Stimulated activated CD4-positive, alpha-beta T cell treated with anti-CD3 and anti-CD28 coated beads, Interleukin-4, amount 100 ng/mL, for 1 hour (primary cell): ENCODE data around the gene CUBN.

Experiments used
- DNase-seq: peaks from one replicate; pipeline ENCODE4 v3.0.0-alpha.2; 2020

CUBN gene

GRCh38 chr10:16944402-16944801, 185.2 kb downstream of the CUBN start:
- DNase-seq = no peak

- DNase-seq = no peak
Observed at GRCh38 chr10:16943295-16944285, 186.0 kb downstream of the CUBN start.

- DNase-seq = no peak
Observed at GRCh38 chr10:16942381-16943078, 187.1 kb downstream of the CUBN start.

- no peak for DNase-seq
Observed at GRCh38 chr10:16941870-16942269, 187.7 kb downstream of the CUBN start.

GRCh38 chr10:16941067-16941466, 188.5 kb downstream of the CUBN start:
- DNase-seq = no peak

- DNase-seq = no peak
Observed at GRCh38 chr10:16938952-16939351, 190.7 kb downstream of the CUBN start.

GRCh38 chr10:16934461-16934860, 195.2 kb downstream of the CUBN start:
- no peak for DNase-seq

GRCh38 chr10:16933783-16934182, 195.8 kb downstream of the CUBN start:
- DNase-seq = no peak

GRCh38 chr10:16931930-16932329, 197.7 kb downstream of the CUBN start:
- DNase-seq = no peak

- no peak for DNase-seq
Observed at GRCh38 chr10:16930540-16930939, 199.1 kb downstream of the CUBN start.

- no peak for DNase-seq
Observed at GRCh38 chr10:16929069-16929468, 200.5 kb downstream of the CUBN start.

- no peak for DNase-seq
Observed at GRCh38 chr10:16927546-16927945, 202.1 kb downstream of the CUBN start.

- DNase-seq = no peak
Observed at GRCh38 chr10:16923726-16924125, 205.9 kb downstream of the CUBN start.

GRCh38 chr10:16923309-16923708, 206.3 kb downstream of the CUBN start:
- DNase-seq = no peak

GRCh38 chr10:16919121-16919982, 210.3 kb downstream of the CUBN start:
- DNase-seq = no peak

GRCh38 chr10:16916496-16916895, 213.1 kb downstream of the CUBN start:
- DNase-seq = no peak

GRCh38 chr10:16915300-16915699, 214.3 kb downstream of the CUBN start:
- DNase-seq = no peak

- DNase-seq = no peak
Observed at GRCh38 chr10:16913266-16913665, 216.3 kb downstream of the CUBN start.

GRCh38 chr10:16910793-16911164, 218.8 kb downstream of the CUBN start:
- DNase-seq = no peak

- DNase-seq = no peak
Observed at GRCh38 chr10:16909961-16910792, 219.4 kb downstream of the CUBN start.

GRCh38 chr10:16909271-16909767, 220.3 kb downstream of the CUBN start:
- no peak for DNase-seq

- DNase-seq = no peak
Observed at GRCh38 chr10:16907687-16908086, 221.9 kb downstream of the CUBN start.
